HCT116 (cell line): ENCODE data around the gene NOXO1. TPM values are rescaled to one million over a fixed set of nuclear protein-coding genes. Genes with fewer than 3 reads are reported as not detected.
A peak's percentile ranks its signal among the peaks of the same experiment; 100 is the strongest.

Experiments
- ATAC-seq: fragments of 200-7000 bp; cut with Tn5 transposase; 2 replicates; pipeline ENCODE4 v1.9.1; 2020; ENCODE audit warnings: mild to moderate bottlenecking, moderate library complexity
- BruUV-seq: library from RNA; stranded (reverse); fragments of 400-500 nt; replicated peaks from 2 replicates; lab custom pipeline; 2021; lab: Mats Ljungman, UMichigan
- CTCF ChIA-PET: fragments of 300-600 bp; sonication (Branson Sonifier 250); formaldehyde crosslinking; loops from one replicate; lab custom pipeline; 2021; ENCODE audit warnings: antibody characterized with exemption; lab: Charles Lee
- POLR2A ChIA-PET: fragments of 300-600, 350-600 bp; sonication (Branson Sonifier 250); formaldehyde crosslinking; loops from one replicate; lab custom pipeline; 2021; ENCODE audit warnings: antibody characterized with exemption; lab: Charles Lee
- RAD21 ChIA-PET, 2 experiments: fragments of 300-600 bp; sonication (Branson Sonifier 250); formaldehyde crosslinking; loops; one replicate each; lab custom pipeline; 2023; ENCODE audit warnings: low total read pairs in 2 of 2; ENCODE audit not compliant: uncharacterized antibody in 2 of 2, unreplicated experiment in 2 of 2, low non-redundant PET in 1 of 2; lab: Charles Lee
- DNase-seq: peaks from one replicate; pipeline ENCODE4 v3.0.0-alpha.2; 2010; ENCODE audit warnings: low read depth, low spot score
- H2AFZ ChIP-seq: fragments of 200-600 bp; shearing (Covaris generic), sonication (generic); 2 replicates; pipeline ENCODE4 v1.6.1; 2017; ENCODE audit warnings: low read depth, mixed run types, mixed read lengths, antibody characterized with exemption, low read length; ENCODE audit not compliant: poor library complexity, severe bottlenecking
- H3K27ac ChIP-seq: 2 replicates; pipeline ENCODE4 v1.5.1; 2012; ENCODE audit warnings: low read depth, low read length
- H3K27me3 ChIP-seq: fragments of 200-600 bp; sonication (generic); 2 replicates; pipeline ENCODE4 v1.6.1; 2016; ENCODE audit warnings: mixed run types, low read length, mixed read lengths; ENCODE audit not compliant: insufficient read depth
- H3K36me3 ChIP-seq, 2 experiments: fragments of 200-500 bp in 1 of 2; fragments of 200-600 bp in 1 of 2; sonication (Bioruptor generic) in 1 of 2; sonication (generic) in 1 of 2; 2 replicates each; pipeline versions ENCODE4 v1.5.1 to v1.6.1; 2014 to 2016; ENCODE audit warnings: low read length in 2 of 2, inconsistent platforms in 1 of 2, mixed read lengths in 1 of 2, mixed run types in 1 of 2; ENCODE audit not compliant: insufficient read depth in 2 of 2, control insufficient read depth in 1 of 2
- H3K4me1 ChIP-seq, 2 experiments: fragments of 200-600 bp in 1 of 2; sonication (generic) in 1 of 2; 2 replicates each; pipeline versions ENCODE4 v1.5.1 to v1.6.1; 2012 to 2017; ENCODE audit warnings: low read length in 2 of 2, inconsistent platforms in 1 of 2, mild to moderate bottlenecking in 1 of 2, mixed read lengths in 1 of 2, mixed run types in 1 of 2, moderate library complexity in 1 of 2; ENCODE audit not compliant: insufficient read depth in 2 of 2, control insufficient read depth in 1 of 2
- H3K4me2 ChIP-seq: fragments of 200-600 bp; sonication (generic); 2 replicates; pipeline ENCODE4 v1.6.1; 2017; ENCODE audit warnings: mixed run types, low read length, mixed read lengths
- H3K4me3 ChIP-seq, 2 experiments: fragments of 200-600 bp in 1 of 2; sonication (generic) in 1 of 2; replicated peaks in 1 of 2; 2 replicates each; pipeline ENCODE4 v1.5.1; 2011 to 2016; ENCODE audit warnings: low read length in 2 of 2, control low read depth in 1 of 2, low read depth in 1 of 2, mild to moderate bottlenecking in 1 of 2, mixed read lengths in 1 of 2, mixed run types in 1 of 2
- H3K79me2 ChIP-seq: fragments of 200-600 bp; sonication (generic); 2 replicates; pipeline ENCODE4 v1.6.1; 2017; ENCODE audit warnings: mild to moderate bottlenecking, mixed run types, low read length, moderate library complexity, mixed read lengths; ENCODE audit not compliant: insufficient read depth
- H3K9ac ChIP-seq: fragments of 200-600 bp; sonication (generic); 2 replicates; pipeline ENCODE4 v1.6.1; 2016; ENCODE audit warnings: low read length, mixed read lengths
- H3K9me2 ChIP-seq: fragments of 200-600 bp; sonication (generic), shearing (Covaris generic); 2 replicates; pipeline ENCODE4 v1.6.1; 2017; ENCODE audit warnings: mixed run types, mild to moderate bottlenecking, moderate library complexity; ENCODE audit not compliant: insufficient read depth
- H3K9me3 ChIP-seq, 2 experiments: fragments of 200-500 bp in 1 of 2; fragments of 200-600 bp in 1 of 2; sonication (Bioruptor generic) in 1 of 2; sonication (generic) in 1 of 2; 2 replicates each; pipeline ENCODE4 v1.6.1; 2014 to 2017; ENCODE audit warnings: low read length in 2 of 2, mixed read lengths in 2 of 2, inconsistent platforms in 1 of 2, low read depth in 1 of 2, mild to moderate bottlenecking in 1 of 2, mixed run types in 1 of 2, moderate library complexity in 1 of 2; ENCODE audit not compliant: control insufficient read depth in 1 of 2, insufficient read depth in 1 of 2
- H4K20me1 ChIP-seq: fragments of 200-600 bp; sonication (generic), shearing (Covaris generic); 2 replicates; pipeline ENCODE4 v1.6.1; 2017; ENCODE audit warnings: mixed run types, mild to moderate bottlenecking, moderate library complexity; ENCODE audit not compliant: insufficient read depth
- CBX3 ChIP-seq: IDR thresholded peaks from 2 replicates; pipeline ENCODE4 v1.6.1; 2012; ENCODE audit warnings: low read depth
- CEBPB ChIP-seq: IDR thresholded peaks from 2 replicates; pipeline ENCODE4 v1.6.1; 2012; ENCODE audit warnings: low read depth
- CTCF ChIP-seq, 3 experiments: fragments of 200-600 bp in 1 of 3; sonication (generic) in 1 of 3; IDR thresholded peaks in 2 of 3; conservative IDR thresholded peaks in 1 of 3; 2 replicates each; pipeline ENCODE4 v1.5.1; 2012 to 2017; ENCODE audit warnings: low read depth in 2 of 3, low read length in 2 of 3, antibody characterized with exemption in 1 of 3, borderline replicate concordance in 1 of 3, control low read depth in 1 of 3, mild to moderate bottlenecking in 1 of 3, mixed read lengths in 1 of 3, mixed run types in 1 of 3, moderate library complexity in 1 of 3; ENCODE audit not compliant: insufficient read depth in 1 of 3
- EGR1 ChIP-seq: IDR thresholded peaks from 2 replicates; pipeline ENCODE4 v1.6.1; 2012; ENCODE audit warnings: low read depth
- ELF1 ChIP-seq: IDR thresholded peaks from 2 replicates; pipeline ENCODE4 v1.6.1; 2012; ENCODE audit warnings: low read depth, borderline replicate concordance
- EZH2 ChIP-seq: fragments of 200-600 bp; sonication (generic); IDR thresholded peaks from 2 replicates; pipeline ENCODE4 v1.6.1; 2017; ENCODE audit warnings: antibody characterized with exemption, mixed run types
- FOSL1 ChIP-seq: IDR thresholded peaks from 2 replicates; pipeline ENCODE4 v1.6.1; 2012; ENCODE audit warnings: low read depth
- JUND ChIP-seq: IDR thresholded peaks from 2 replicates; pipeline ENCODE4 v1.6.1; 2012
- POLR2AphosphoS5 ChIP-seq: IDR thresholded peaks from 2 replicates; pipeline ENCODE4 v1.6.1; 2011; ENCODE audit warnings: mild to moderate bottlenecking, low read depth, low read length, moderate library complexity
- SIN3A ChIP-seq: IDR thresholded peaks from 2 replicates; pipeline ENCODE4 v1.6.1; 2012; ENCODE audit warnings: low read depth
- SP1 ChIP-seq: IDR thresholded peaks from 2 replicates; pipeline ENCODE4 v1.6.1; 2012; ENCODE audit warnings: low read depth
- ZFX ChIP-seq: fragments of 450-650 bp; IDR thresholded peaks from 2 replicates; pipeline ENCODE4 v1.6.1; 2017
- ZNF274 ChIP-seq: fragments of 200-500 bp; sonication (Bioruptor generic); IDR thresholded peaks from 2 replicates; pipeline ENCODE4 v1.6.1; 2014; ENCODE audit warnings: mild to moderate bottlenecking, low read depth, low read length, inconsistent platforms
- intact Hi-C: fragments of 100-400 bp; cut with micrococcal nuclease; formaldehyde crosslinking; loops from 2 replicates; pipeline ENCODE4 v1.10.0; 2022
- total RNA-seq: library from RNA; stranded (reverse); gene quantifications from one replicate; pipeline ENCODE4 v1.2.1, GENCODE V29; 2021; ENCODE audit not compliant: unreplicated experiment
- TF ChIP-seq, protein P1 (sequence below): IDR thresholded peaks from 2 replicates; pipeline ENCODE4 v1.6.1; 2012; ENCODE audit warnings: low read depth

Gene NOXO1
- total RNA-seq, 1 experiment from 2014 or later: 10.0 TPM

GRCh38 chr16:2026461-2027023, 45.3 kb upstream of the NOXO1 start, which contains the start of gene NHERF2:
Gene NHERF2 (plus strand): TSS chr16:2026902. CDS start chr16:2027006, 104 bp downstream.
- peak within 1 kb of the TSS; percentile 60 to 77 for H3K4me3 ChIP-seq
- H3K27ac ChIP-seq: peak within 1 kb of the TSS; percentile 72; the same call in 1 of the 2 replicates
- CTCF ChIA-PET: interaction anchor here (1.1 kb wide), 1 partner anchor 22 kb away, joined by 3 read pairs; no protein-coding TSS in a partner anchor
- TF ChIP-seq POLR2AphosphoS5 (peak; percentile 37), ZFX (no peak)
- no peak for DNase-seq
- H3K27me3 ChIP-seq: no peaks in the 10 kb centered on the region
- peaks cover 17% of the 10 kb centered on the region; the same call in 1 of the 2 replicates for H3K79me2 ChIP-seq
- no peaks in the 10 kb centered on the region for H3K9me3 ChIP-seq
- no peaks in the 10 kb centered on the region for H3K36me3 ChIP-seq
- H3K4me2 ChIP-seq: peak within 1 kb of the TSS; percentile 99
- no TSS peak for BruUV-seq
- no peaks in the 10 kb centered on the region for H4K20me1 ChIP-seq
- H3K9me2 ChIP-seq: no peaks in the 10 kb centered on the region
- peaks cover 29 to 50% of the 10 kb centered on the region in 2 experiments for H3K4me1 ChIP-seq
- peak; percentile 46 for ATAC-seq
- RAD21 ChIA-PET: no interaction called here
- POLR2A ChIA-PET: interaction anchor here (0.9 kb wide), 1 partner anchor 62 kb away, joined by 3 read pairs; the partner anchor contains the start of gene RPS2
- H3K9ac ChIP-seq: peak within 1 kb of the TSS; percentile 76
- intact Hi-C loops: loop anchor here (10.0 kb wide), 1 partner anchor 228 kb away; the partner anchor contains the start of gene ECI1
- H2AFZ ChIP-seq: no peak within 1 kb of the TSS

DNA sequence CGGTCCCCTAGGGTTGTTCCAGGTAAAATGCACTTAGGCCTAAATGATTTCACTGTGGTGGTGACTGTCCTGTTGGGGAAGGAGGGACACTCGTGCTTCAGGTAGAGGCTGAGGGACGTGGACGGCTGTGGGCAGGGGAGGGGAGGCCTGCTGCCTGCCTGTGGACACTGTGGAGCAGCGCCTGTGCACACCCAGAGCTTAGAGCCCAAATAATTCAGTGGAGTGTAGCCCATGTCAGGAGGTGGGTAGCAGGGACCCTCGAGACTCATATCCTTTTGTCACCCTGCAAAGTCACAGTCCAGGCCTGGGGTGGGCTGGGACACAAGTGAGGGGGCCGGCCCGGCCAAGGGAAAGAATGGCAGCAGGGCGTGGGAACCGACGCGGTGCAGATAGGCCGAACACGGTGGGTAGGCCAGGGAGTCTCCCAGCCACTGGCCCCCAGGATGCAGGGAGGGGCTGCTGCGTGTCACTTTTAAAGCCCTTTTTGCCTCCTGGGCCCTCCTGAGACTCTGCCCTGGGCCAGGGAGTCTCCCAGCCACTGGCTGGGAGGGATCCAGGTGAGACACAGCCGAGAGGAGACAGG, 44.7 kb upstream of the NOXO1 start:
- CTCF ChIA-PET: interaction anchor here (1.1 kb wide), 1 partner anchor 22 kb away, joined by 3 read pairs; no protein-coding TSS in a partner anchor
- intact Hi-C loops: loop anchor here (10.0 kb wide), 1 partner anchor 229 kb away; the partner anchor contains the start of gene ECI1
- RAD21 ChIA-PET: no interaction called here
- BruUV-seq: no TSS peak
- H2AFZ ChIP-seq: no peak overlapping the region
- no peaks in the 10 kb centered on the region for H3K27me3 ChIP-seq
- no peak for ATAC-seq
- peaks cover 21% of the 10 kb centered on the region; the same call in 1 of the 2 replicates for H3K79me2 ChIP-seq
- H3K9ac ChIP-seq: peak overlapping the region; percentile 57
- no peaks in the 10 kb centered on the region for H3K36me3 ChIP-seq
- peaks cover 32 to 55% of the 10 kb centered on the region in 2 experiments for H3K4me1 ChIP-seq
- no peaks in the 10 kb centered on the region for H4K20me1 ChIP-seq
- H3K4me2 ChIP-seq: peak overlapping the region; percentile 84
- no peak for DNase-seq
- peak overlapping the region; percentile 3; the same call in 1 of the 2 replicates for H3K27ac ChIP-seq
- no peaks in the 10 kb centered on the region for H3K9me2 ChIP-seq
- H3K4me3 ChIP-seq: peak overlapping the region; percentile 43 to 56
- POLR2A ChIA-PET: interaction anchor here (0.5 to 0.9 kb wide), 2 partner anchors 61 to 115 kb away, joined by 3 read pairs; partner anchors contain the start of gene RPS2
- H3K9me3 ChIP-seq: no peaks in the 10 kb centered on the region
- TF ChIP-seq FOSL1: no peak
- TF ChIP-seq SP1: no peak
- TF ChIP-seq CTCF (IDR thresholded peaks at IDR 0.05 in 2 of 3, conservative IDR thresholded peaks at IDR 0.05 in 1 of 3; ENCODE audit: borderline replicate concordance in 1 of 3, insufficient read depth in 1 of 3, low read depth in 2 of 3, low read length in 2 of 3): no peak
- TF ChIP-seq ELF1: no peak
- TF ChIP-seq, protein P1, sequence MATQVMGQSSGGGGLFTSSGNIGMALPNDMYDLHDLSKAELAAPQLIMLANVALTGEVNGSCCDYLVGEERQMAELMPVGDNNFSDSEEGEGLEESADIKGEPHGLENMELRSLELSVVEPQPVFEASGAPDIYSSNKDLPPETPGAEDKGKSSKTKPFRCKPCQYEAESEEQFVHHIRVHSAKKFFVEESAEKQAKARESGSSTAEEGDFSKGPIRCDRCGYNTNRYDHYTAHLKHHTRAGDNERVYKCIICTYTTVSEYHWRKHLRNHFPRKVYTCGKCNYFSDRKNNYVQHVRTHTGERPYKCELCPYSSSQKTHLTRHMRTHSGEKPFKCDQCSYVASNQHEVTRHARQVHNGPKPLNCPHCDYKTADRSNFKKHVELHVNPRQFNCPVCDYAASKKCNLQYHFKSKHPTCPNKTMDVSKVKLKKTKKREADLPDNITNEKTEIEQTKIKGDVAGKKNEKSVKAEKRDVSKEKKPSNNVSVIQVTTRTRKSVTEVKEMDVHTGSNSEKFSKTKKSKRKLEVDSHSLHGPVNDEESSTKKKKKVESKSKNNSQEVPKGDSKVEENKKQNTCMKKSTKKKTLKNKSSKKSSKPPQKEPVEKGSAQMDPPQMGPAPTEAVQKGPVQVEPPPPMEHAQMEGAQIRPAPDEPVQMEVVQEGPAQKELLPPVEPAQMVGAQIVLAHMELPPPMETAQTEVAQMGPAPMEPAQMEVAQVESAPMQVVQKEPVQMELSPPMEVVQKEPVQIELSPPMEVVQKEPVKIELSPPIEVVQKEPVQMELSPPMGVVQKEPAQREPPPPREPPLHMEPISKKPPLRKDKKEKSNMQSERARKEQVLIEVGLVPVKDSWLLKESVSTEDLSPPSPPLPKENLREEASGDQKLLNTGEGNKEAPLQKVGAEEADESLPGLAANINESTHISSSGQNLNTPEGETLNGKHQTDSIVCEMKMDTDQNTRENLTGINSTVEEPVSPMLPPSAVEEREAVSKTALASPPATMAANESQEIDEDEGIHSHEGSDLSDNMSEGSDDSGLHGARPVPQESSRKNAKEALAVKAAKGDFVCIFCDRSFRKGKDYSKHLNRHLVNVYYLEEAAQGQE: no peak
- no peak for TF ChIP-seq CBX3
- no peak for TF ChIP-seq JUND
- no peak for TF ChIP-seq POLR2AphosphoS5
- TF ChIP-seq EGR1: no peak
- no peak for TF ChIP-seq ZNF274
- no peak for TF ChIP-seq SIN3A
- no peak for TF ChIP-seq EZH2
- no peak for TF ChIP-seq CEBPB
